WERI-Rb-1 (cell line): ENCODE data around the gene KIAA1671.

Experiments used
- DNase-seq: peaks from one replicate; pipeline ENCODE4 v3.0.0-alpha.2; 2020
- H3K27ac ChIP-seq: fragments of 250-450 bp; sonication (Bioruptor Pico); 2 replicates; pipeline ENCODE4 v1.5.1; 2020; ENCODE audit warnings: mild to moderate bottlenecking, moderate library complexity
- H3K27me3 ChIP-seq: fragments of 250-450 bp; sonication (Bioruptor Pico); 2 replicates; pipeline ENCODE4 v1.5.1; 2021; ENCODE audit warnings: mild to moderate bottlenecking, low read depth, moderate library complexity; ENCODE audit not compliant: insufficient read depth, severe bottlenecking
- H3K36me3 ChIP-seq: fragments of 250-450 bp; sonication (Bioruptor Pico); 2 replicates; pipeline ENCODE4 v1.5.1; 2020; ENCODE audit warnings: mild to moderate bottlenecking, moderate library complexity
- H3K4me3 ChIP-seq: 2 replicates; pipeline ENCODE4 v1.5.1; 2011; ENCODE audit warnings: low read depth, mild to moderate bottlenecking, control low read depth, low read length
- H3K9me3 ChIP-seq: fragments of 250-450 bp; sonication (Bioruptor Pico); 2 replicates; pipeline ENCODE4 v1.5.1; 2021; ENCODE audit warnings: mild to moderate bottlenecking, moderate library complexity; ENCODE audit not compliant: severe bottlenecking
- CTCF ChIP-seq: IDR thresholded peaks from 2 replicates; pipeline ENCODE4 v1.5.1; 2011; ENCODE audit warnings: low read depth, mild to moderate bottlenecking, control low read depth, inconsistent platforms, low read length

KIAA1671 gene

DNA sequence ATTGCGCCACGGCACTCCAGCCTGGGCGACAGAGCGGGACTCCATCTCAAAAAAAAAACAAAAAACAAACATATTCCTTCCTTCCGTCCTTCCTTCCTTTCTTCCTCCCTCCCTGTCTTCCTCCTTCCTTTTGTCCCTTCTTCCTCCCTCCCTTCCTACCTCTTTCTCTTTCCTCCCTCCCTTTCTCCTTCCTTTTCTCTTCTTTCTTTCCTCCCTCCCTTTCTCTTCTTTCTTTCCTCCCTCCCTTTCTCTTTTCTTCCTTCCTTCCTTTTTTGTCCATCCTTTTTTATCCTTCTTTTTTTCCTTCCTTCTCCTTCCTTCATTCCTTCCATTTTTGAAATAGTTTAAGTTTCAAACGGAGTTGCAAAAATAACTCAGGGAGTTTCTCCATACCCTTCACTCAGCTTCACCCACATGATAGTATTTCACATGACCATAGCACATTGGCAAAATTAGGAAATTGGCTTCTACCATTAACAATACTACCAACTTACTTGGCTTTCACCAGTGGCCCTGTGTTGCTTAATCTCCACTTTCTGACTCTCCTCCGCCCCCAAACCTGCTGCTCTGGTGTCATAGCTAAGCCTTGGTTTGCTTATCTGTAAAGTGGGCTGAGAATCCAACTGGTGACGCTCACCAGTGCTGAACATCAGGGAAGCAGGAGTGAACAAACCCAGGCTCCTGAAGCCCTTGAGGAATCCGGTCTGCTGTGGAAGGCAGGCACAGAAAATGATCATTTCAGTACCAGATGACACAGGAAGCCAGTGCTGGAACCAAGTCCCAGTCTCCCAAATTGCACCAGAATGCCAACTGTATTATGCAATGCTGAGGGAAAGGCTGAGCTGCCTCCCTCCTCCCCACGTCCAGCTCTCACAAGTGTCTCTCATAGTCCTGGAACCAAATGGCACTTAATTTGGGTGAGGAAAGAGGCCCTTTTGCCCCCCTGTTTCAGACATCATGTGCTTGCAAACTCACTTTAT lies 229.9 kb downstream of the KIAA1671 start:
- H3K4me3 ChIP-seq: no peak overlapping the region

DNA sequence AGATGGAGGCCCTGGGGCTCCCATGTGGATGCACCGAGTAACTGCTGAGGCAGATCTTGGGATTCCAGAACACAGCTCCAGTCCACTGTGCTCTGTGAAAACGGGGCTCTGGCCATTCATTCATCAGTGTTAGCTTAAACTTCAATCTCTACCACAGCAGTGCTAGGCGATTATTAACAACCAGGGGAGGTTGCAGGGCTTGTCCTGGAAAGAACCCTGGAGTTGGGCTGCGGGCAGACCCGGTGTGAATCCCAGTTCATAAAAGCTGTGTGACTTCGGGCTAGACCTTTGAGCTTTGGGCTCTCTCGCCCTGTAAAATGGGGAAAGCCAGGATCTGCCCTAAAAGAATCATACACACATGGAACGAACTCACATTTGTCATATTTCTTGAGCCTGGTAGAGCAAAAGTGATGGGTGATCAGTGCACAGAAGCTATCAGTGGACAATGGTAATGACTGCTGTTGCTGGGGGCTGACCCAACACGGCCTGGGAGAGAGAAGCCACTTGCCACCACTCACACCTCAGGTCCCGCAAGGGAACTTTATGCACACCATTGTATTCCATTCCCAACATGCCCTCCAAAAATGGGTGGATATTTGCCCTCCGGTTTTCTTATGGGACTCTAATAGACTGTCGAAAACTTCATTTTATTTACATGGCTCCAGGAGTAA lies 231.6 kb downstream of the KIAA1671 start:
- no peak overlapping the region for H3K27ac ChIP-seq
- H3K4me3 ChIP-seq: no peak overlapping the region
- DNase-seq: no peak
- H3K27me3 ChIP-seq: no peaks in the 10 kb centered on the region
- no peaks in the 10 kb centered on the region for H3K9me3 ChIP-seq
- TF ChIP-seq CTCF: no peak
- no peaks in the 10 kb centered on the region; the same call in 1 of the 2 replicates for H3K36me3 ChIP-seq

More for the DNA sequence above, 229.9 kb downstream of the KIAA1671 start:
- H3K27ac ChIP-seq: no peak overlapping the region
- no peak for DNase-seq
- H3K36me3 ChIP-seq: no peaks in the 10 kb centered on the region; the same call in 1 of the 2 replicates
- H3K9me3 ChIP-seq: no peaks in the 10 kb centered on the region
- H3K27me3 ChIP-seq: no peaks in the 10 kb centered on the region
- no peak for TF ChIP-seq CTCF

- no peak for DNase-seq
- Histone ChIP-seq H3K36me3 (no peaks in the 10 kb centered on the region), H3K27ac (no peak overlapping the region), H3K27me3 (no peaks in the 10 kb centered on the region), H3K9me3 (no peaks in the 10 kb centered on the region), H3K4me3 (no peak overlapping the region)
- TF ChIP-seq CTCF: no peak
Measured at GRCh38 chr22:25186140-25186539, 233.6 kb downstream of the KIAA1671 start.

DNA sequence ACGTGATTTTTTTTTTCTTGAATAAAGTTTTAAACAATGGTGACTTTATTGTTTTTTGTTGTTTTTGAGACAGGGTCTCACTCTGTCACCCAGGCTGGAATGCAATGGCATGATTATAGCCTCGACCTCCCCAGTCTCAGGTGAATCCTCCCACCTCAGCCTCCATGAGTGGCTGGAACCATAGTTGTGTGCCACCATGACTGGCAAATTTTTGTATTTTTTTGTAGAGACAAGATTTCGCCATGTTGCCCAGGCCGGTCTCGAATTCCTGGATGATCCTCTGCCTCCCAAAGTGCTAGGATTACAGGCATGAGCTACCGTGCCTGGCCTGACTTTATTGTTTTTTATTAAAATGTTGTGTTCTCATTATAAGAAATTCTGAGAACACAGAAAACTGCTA lies 235.0 kb downstream of the KIAA1671 start:
- TF ChIP-seq CTCF: no peak
- no peak overlapping the region for H3K4me3 ChIP-seq
- H3K9me3 ChIP-seq: no peaks in the 10 kb centered on the region
- no peak overlapping the region for H3K27ac ChIP-seq
- no peak for DNase-seq
- H3K36me3 ChIP-seq: no peaks in the 10 kb centered on the region; the same call in 1 of the 2 replicates
- no peaks in the 10 kb centered on the region for H3K27me3 ChIP-seq

- H3K27ac ChIP-seq: no peak overlapping the region
- H3K4me3 ChIP-seq: no peak overlapping the region
- no peak for TF ChIP-seq CTCF
- H3K9me3 ChIP-seq: no peaks in the 10 kb centered on the region
- no peaks in the 10 kb centered on the region for H3K27me3 ChIP-seq
- H3K36me3 ChIP-seq: no peaks in the 10 kb centered on the region; the same call in none of the 2 replicates
- DNase-seq: no peak
Measured at GRCh38 chr22:25192406-25192805, 239.9 kb downstream of the KIAA1671 start.
